Measurements from ENCODE around the gene ARMH4. TPM values are rescaled to one million over a fixed set of nuclear protein-coding genes. Genes with fewer than 3 reads are reported as not detected.

Gene ARMH4
- total RNA-seq, 1 experiment from 2014 or later: 1.8 TPM

GRCh38 chr14:58060898-58061297 lies 91.1 kb downstream of the ARMH4 start:
- Histone ChIP-seq H3K27me3 (ENCODE audit: control insufficient read depth, insufficient read depth, low read length) (no peaks in the 10 kb centered on the region; the same call in 1 of the 2 replicates), H3K27ac (ENCODE audit: low read length) (no peak overlapping the region), H3K4me3 (ENCODE audit: low read depth in 2 of 2, low read length in 2 of 2) (no peak overlapping the region), H3K36me3 (ENCODE audit: control insufficient read depth, insufficient read depth, low read length) (no peaks in the 10 kb centered on the region), H3K9me3 (ENCODE audit: control insufficient read depth, insufficient read depth, low read depth, low read length) (no peaks in the 10 kb centered on the region), H3K4me1 (ENCODE audit: control insufficient read depth, insufficient read depth, low read length) (no peaks in the 10 kb centered on the region)
- intact Hi-C loops (cut with micrococcal nuclease; ENCODE audit: unreplicated experiment): no loop called here
- BruUV-seq (replicated peaks): no TSS peak
- DNase-seq (ENCODE audit: low read depth, low spot score): no peak
- CTCF ChIA-PET: no interaction called here
- TF ChIP-seq REST (IDR thresholded peaks at IDR 0.05; ENCODE audit: insufficient read depth in 1 of 2, low read depth in 2 of 2, low read length in 1 of 2): no peak
- no peak for TF ChIP-seq POLR2AphosphoS5 (IDR thresholded peaks at IDR 0.05; ENCODE audit: low read depth, low read length)
- TF ChIP-seq, protein P1, sequence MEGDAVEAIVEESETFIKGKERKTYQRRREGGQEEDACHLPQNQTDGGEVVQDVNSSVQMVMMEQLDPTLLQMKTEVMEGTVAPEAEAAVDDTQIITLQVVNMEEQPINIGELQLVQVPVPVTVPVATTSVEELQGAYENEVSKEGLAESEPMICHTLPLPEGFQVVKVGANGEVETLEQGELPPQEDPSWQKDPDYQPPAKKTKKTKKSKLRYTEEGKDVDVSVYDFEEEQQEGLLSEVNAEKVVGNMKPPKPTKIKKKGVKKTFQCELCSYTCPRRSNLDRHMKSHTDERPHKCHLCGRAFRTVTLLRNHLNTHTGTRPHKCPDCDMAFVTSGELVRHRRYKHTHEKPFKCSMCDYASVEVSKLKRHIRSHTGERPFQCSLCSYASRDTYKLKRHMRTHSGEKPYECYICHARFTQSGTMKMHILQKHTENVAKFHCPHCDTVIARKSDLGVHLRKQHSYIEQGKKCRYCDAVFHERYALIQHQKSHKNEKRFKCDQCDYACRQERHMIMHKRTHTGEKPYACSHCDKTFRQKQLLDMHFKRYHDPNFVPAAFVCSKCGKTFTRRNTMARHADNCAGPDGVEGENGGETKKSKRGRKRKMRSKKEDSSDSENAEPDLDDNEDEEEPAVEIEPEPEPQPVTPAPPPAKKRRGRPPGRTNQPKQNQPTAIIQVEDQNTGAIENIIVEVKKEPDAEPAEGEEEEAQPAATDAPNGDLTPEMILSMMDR (IDR thresholded peaks at IDR 0.05): no peak
- TF ChIP-seq TCF7L2 (IDR thresholded peaks at IDR 0.05; ENCODE audit: low read depth, low read length): no peak
- no peak for TF ChIP-seq SIN3A (IDR thresholded peaks at IDR 0.05; ENCODE audit: borderline replicate concordance, insufficient read depth, low read depth, low read length)
- ATAC-seq: no peak
- in situ Hi-C loops (cut with HindIII; ENCODE audit: low pct_unique_long_range_greater_than_20kb, low sequenced_read_pairs): no loop called here
- POLR2A ChIA-PET: no interaction called here

DNA sequence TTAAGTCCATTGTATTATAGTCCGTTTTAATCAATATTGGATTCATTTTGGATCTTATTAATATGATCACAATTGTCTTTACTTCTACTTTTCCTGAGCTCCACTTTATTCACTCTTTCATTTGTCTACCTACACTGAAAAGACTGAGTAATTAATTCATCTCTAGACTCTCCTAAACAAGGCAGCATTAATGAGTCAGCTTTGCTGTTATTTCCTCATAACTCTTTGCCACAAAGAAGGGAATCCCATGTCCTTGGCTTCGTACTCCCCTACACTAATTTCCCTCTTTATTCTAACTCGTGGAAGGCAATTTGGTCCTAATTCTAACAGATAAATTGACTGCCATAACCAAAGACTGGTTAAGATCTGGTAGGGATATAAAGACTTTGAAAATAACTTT lies 91.9 kb downstream of the ARMH4 start:
- no peaks in the 10 kb centered on the region; the same call in 1 of the 2 replicates for H3K27me3 ChIP-seq (ENCODE audit: control insufficient read depth, insufficient read depth, low read length)
- no peaks in the 10 kb centered on the region for H3K36me3 ChIP-seq (ENCODE audit: control insufficient read depth, insufficient read depth, low read length)
- no peak overlapping the region for H3K4me3 ChIP-seq (ENCODE audit: low read depth in 2 of 2, low read length in 2 of 2)
- H3K9me3 ChIP-seq (ENCODE audit: control insufficient read depth, insufficient read depth, low read depth, low read length): no peaks in the 10 kb centered on the region
- no TSS peak for BruUV-seq (replicated peaks)
- ChIA-PET POLR2A (no interaction called here), CTCF (no interaction called here)
- no peak overlapping the region for H3K27ac ChIP-seq (ENCODE audit: low read length)
- in situ Hi-C loops (cut with HindIII; ENCODE audit: low pct_unique_long_range_greater_than_20kb, low sequenced_read_pairs) (no loop called here), intact Hi-C loops (cut with micrococcal nuclease; ENCODE audit: unreplicated experiment) (no loop called here)
- TF ChIP-seq REST (IDR thresholded peaks at IDR 0.05; ENCODE audit: insufficient read depth in 1 of 2, low read depth in 2 of 2, low read length in 1 of 2) (no peak), POLR2AphosphoS5 (IDR thresholded peaks at IDR 0.05; ENCODE audit: low read depth, low read length) (no peak), TCF7L2 (IDR thresholded peaks at IDR 0.05; ENCODE audit: low read depth, low read length) (no peak), SIN3A (IDR thresholded peaks at IDR 0.05; ENCODE audit: borderline replicate concordance, insufficient read depth, low read depth, low read length) (no peak)
- TF ChIP-seq, protein P1 (IDR thresholded peaks at IDR 0.05): no peak
- ATAC-seq (no peak), DNase-seq (ENCODE audit: low read depth, low spot score) (no peak)
- H3K4me1 ChIP-seq (ENCODE audit: control insufficient read depth, insufficient read depth, low read length): no peaks in the 10 kb centered on the region

Measured in Panc1 (cell line).